ENCODE measurements around the gene TSPEAR.
"Not testable (repeated sequence)": the region's sequence is repeated elsewhere in the genome, so short reads cannot be mapped to it uniquely, and the experiment has no call there.

The TSPEAR gene

DNA sequence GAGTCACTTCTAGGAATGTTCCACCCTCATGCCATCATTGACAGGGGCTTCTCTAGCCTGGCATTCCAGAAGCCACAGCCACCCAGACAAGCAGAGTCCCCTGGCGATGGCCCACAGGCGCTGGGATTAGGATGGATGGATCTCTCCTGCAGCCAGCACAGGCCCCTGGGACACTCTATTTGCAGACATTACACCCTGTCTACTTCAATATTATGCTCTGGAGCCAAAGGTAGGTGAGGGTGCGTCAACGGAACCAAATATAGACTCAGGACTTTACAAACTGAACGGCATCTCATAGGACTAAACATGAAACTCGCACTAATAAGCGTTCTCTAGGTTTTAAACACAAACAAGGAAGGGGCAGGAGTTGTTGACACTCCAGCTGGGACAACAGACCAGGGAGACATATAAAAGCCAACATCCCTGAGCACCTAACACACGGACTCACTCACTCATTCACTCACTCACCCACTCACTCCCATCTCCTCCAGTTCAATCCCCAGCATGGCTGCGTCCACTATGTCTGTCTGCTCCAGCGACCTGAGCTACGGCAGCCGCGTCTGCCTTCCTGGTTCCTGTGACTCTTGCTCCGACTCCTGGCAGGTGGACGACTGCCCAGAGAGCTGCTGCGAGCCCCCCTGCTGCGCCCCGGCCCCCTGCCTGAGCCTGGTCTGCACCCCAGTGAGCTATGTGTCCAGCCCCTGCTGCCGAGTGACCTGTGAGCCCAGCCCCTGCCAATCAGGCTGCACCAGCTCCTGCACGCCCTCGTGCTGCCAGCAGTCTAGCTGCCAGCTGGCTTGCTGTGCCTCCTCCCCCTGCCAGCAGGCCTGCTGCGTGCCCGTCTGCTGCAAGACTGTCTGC lies 111.0 kb downstream of the TSPEAR start, which contains the start of gene KRTAP10-7:
Gene KRTAP10-7 (plus strand): TSS at position 480 of the 861 bp plus-strand sequence. CDS start 25 bp downstream, at position 505.
- not testable (repeated sequence) for DNase-seq

- DNase-seq, result no peak
Observed at GRCh38 chr21:44599264-44600029, 111.9 kb downstream of the TSPEAR start.

DNA sequence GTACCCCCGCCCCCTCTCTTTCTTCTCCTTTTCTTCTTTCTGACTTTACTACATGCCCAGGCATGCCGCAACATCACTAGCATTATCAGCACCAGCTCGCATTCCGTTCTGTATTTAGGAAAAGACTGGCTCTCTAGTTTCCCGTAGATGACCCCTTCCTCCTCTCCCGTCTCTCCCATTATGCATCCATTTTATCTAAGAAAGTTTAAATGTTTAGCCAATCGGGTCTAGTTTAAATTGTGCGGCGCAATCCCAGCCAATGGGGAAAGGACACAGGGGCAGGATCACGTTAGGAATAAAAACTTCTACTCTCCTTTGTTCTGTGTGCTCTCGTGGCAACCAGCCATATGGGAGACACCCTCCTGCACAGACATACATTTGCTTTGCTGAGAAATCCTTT lies 113.3 kb downstream of the TSPEAR start:
- no peak for DNase-seq

DNA sequence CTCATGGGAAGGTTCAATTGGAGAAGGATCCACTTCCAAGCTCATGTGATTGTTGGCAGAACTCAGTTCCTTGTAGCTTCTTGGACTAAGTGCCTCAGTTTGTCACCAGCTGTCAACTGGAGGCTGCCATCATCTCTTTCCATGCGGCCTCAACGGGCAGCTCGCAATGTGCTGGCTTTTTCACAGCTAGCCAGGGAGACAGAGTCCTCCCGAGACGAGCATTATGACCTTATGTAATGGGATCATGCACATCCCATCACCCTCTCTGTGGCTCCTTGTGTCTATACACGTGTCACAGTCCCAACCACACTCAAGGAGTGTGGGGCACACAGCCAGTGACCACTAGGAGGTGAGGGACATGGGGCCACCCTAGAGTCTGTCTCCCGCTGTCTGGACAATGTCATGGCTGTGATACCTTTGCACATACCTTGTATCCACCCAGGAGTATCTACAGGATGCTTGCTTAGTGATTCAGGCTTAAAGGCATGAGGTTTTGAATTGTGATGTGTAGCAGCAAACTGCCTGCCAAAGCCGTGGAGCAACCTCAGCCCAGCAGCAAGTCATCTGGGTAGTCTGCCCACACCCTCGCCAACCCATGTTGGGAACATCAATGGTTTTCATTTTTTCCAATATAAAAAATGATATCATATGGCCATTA lies 115.2 kb downstream of the TSPEAR start:
- DNase-seq, result no peak

DNA sequence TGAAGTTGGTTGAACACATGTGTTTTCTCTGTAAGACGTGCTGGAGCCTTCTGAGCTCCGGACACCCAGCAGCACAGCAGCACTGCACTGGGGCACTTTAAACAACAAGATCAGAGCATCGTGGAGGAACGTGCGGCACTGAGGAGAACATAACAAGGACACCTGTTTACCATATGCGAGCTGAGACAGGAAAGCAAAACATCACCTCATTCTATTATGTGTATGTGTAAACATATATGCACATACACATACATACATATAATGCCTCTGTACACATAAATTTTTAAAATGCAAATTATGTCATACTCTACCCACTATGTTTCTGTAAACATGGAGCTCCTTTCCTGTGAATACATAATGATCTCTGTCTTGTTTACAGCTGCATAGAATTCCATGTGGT lies 115.8 kb downstream of the TSPEAR start:
- DNase-seq, result no peak

DNA sequence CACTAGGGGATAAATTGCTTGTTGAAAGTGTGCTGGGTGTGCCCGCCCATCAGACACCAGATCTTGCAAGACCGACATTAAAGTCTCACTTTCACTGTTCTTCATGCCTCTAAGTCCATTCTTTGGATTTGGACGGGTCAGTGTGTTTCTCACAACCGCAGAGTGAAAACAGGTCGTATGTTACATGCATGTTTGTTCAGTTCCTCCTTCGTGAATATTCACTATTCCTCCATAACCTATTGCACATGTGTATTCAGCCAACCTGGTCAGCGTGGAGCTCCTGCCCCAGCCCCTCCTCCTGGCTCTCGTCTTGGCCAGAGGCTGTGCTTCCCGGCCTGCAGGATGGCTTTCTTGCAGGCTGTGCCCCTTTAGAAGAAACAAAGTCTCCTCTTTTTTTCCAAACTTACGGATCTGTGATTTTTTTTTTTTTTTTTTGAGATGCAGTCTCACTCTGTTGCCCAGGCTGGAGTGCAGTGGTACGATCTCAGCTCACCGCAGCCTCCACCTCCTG lies 116.9 kb downstream of the TSPEAR start:
- no peak for DNase-seq

DNA sequence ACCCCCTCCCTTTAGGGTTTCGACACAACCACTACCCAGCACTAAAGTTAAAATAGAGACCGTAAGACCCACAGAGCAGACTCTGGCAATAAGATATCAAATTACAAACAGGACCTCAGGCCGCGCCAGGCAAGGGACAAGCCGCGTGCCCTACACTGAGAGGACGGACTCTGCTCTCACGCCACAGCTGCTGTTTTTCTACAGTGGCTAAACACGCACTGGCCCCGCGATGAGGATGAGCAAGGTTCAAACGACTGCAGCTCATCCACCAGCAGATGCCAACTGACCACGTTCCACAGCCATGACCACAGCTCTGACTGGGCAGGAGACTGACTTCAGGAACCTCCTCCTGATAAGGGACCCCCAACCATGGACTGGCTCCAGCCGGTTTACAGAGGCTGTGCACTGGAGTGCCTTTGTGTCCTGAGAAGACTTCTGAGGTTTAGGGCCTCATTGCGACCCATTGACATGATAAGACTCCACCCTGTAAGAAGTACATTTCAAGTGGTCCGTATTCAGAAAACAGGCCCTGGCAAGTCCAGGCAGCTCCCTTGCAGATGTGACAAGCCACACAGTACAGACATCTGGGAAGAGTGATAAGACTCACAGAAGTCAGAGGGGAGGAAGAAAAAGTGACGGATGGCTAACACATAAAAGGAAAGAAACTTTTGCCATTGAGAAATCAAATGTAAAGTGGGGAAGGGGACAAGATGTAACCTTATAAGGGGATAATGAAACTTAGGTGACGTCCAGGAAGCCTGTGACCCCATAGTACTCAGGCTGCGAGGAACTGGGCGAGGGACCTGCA lies 117.6 kb downstream of the TSPEAR start:
- DNase-seq, result no peak

- DNase-seq, result no peak
Observed at GRCh38 chr21:44592446-44593311, 118.7 kb downstream of the TSPEAR start, which contains the start of gene KRTAP10-6. Gene KRTAP10-6 (minus strand): TSS chr21:44592505. CDS start chr21:44592484, 21 bp downstream.

DNA sequence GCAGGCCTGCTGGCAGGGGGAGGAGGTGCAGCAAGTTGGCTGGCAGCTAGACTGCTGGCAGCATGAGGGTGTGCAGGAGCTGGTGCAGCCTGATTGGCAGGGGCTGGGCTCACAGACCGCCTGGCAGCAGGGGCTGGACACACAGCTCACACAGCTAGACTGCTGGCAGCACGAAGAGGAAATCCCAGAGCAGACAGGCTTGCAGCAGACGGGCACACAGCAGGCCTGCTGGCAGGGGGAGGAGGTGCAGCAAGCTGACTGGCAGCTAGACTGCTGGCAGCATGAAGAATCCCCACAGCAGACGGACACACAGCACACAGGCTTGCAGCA lies 119.6 kb downstream of the TSPEAR start:
- not testable (repeated sequence) for DNase-seq

- not testable (repeated sequence) for DNase-seq
Observed at GRCh38 chr21:44590897-44591800, 120.2 kb downstream of the TSPEAR start.

GRCh38 chr21:44590311-44590721 lies 121.1 kb downstream of the TSPEAR start:
- DNase-seq, result no peak

- no peak for DNase-seq
Observed at GRCh38 chr21:44589586-44590305, 121.6 kb downstream of the TSPEAR start.

- DNase-seq, result no peak
Observed at GRCh38 chr21:44589094-44589493, 122.3 kb downstream of the TSPEAR start.

DNA sequence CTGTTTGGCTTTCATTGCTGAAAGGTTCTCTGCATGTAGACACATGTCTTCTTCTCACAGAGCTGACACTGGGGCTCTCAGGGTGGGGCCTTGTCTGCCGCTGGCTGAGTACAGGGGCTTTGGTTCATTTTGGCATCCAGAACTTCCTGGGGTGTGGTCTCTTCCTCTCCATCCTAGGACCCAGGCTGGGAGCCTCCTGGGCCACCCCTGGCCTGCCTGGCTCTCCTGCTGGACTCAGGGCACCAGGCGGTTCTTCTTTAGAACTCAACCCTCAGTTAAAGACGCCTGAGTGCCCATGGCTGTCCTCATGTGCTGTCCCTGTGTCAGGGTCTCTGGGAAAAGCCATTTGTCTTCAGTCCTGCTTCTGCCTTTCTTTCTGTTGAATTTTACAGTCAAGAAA lies 125.5 kb downstream of the TSPEAR start:
- no peak for DNase-seq

- DNase-seq, result no peak
Observed at GRCh38 chr21:44583800-44584147, 127.6 kb downstream of the TSPEAR start.

DNA sequence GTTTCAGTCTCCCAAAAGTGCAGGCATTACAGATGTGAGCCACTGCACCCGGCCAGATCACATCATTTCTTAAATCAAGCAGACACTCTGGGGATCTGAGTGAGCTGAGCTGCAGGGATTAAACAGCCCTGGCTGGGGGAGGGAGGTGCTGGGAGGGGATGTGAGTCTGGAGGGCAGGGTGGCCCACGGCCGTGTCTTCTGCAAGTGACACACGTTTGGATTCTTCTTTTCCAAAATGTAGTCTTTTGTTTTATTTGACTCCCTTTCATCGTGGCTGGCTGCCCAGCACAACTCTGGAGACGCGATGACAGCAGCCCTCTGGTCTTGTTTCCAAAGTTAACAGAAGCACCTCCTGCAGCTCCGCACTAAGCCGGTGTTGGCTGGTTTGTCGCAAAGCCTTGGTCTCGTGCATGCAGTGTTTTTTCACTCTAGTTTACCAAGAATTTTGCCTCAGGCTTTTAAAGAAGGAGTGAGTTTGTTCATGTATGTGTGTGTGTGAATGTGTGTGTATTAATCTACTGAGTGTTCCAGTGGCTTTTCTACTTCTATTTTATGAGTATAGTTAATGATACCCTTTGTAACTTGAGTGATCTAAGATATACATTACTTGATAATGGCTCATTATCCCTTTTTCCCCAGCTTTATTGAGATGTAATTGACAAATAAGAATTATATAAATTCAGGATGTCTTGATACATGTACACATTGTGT lies 128.1 kb downstream of the TSPEAR start:
- no peak for DNase-seq

DNA sequence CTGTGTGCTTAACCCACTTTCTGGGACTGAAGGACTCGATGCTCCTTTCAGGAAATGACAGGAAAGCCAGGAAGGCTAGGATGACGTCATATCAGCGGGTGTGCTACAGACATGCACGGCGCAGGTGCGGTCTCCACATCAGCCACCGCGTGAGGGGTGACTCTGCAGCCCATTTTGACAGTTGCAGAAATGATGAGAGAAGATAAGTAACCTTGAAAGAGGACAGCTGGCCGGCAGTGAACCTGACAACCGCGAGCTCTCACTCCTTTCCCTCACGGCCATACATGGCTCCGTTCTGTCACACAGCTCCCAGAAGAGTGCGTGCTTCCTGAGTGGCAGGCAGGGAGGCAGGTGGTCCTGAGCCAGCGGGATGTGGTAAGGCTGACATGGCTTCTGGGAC lies 129.3 kb downstream of the TSPEAR start:
- DNase-seq, result no peak

- DNase-seq, result no peak
Observed at GRCh38 chr21:44581158-44581557, 130.2 kb downstream of the TSPEAR start.
